NCI-H1694 (cell line): Measurements from ENCODE around the gene KLK4.
A peak's percentile ranks its signal among the peaks of the same experiment; 100 is the strongest.

Source experiments
- DNase-seq: peaks from one replicate; lab custom pipeline; 2025; lab: John Stamatoyannopoulos, UW

KLK4 gene

GRCh38 chr19:50911206-50912101 is at the start of gene KLK4:
TSS of gene KLK4 (minus strand) at chr19:50911395. CDS start at chr19:50910738, 657 bp downstream.
- no peak for DNase-seq

GRCh38 chr19:50959731-50960500 is 48.7 kb upstream of the KLK4 start:
- DNase-seq, result no peak

GRCh38 chr19:50957587-50957986 is 46.4 kb upstream of the KLK4 start:
- no peak for DNase-seq

- no peak for DNase-seq
Observed at GRCh38 chr19:50952910-50953309, 41.7 kb upstream of the KLK4 start, which contains the start of gene KLK5. TSS of gene KLK5 (minus strand) at chr19:50953038. CDS start at chr19:50952657, 381 bp downstream.

GRCh38 chr19:50949861-50950260 is 38.7 kb upstream of the KLK4 start:
- no peak for DNase-seq

- no peak for DNase-seq
Observed at GRCh38 chr19:50947123-50947522, 35.9 kb upstream of the KLK4 start.

GRCh38 chr19:50944795-50945194 is 33.6 kb upstream of the KLK4 start:
- no peak for DNase-seq

- no peak for DNase-seq
Observed at GRCh38 chr19:50943074-50943828, 32.1 kb upstream of the KLK4 start.

- DNase-seq, result no peak
Observed at GRCh38 chr19:50939596-50939995, 28.4 kb upstream of the KLK4 start.

GRCh38 chr19:50933640-50934039 is 22.4 kb upstream of the KLK4 start:
- DNase-seq, result no peak

GRCh38 chr19:50932690-50933083 is 21.5 kb upstream of the KLK4 start:
- DNase-seq, result no peak

GRCh38 chr19:50932018-50932689 is 21.0 kb upstream of the KLK4 start:
- DNase-seq, result no peak

GRCh38 chr19:50931023-50931422 is 19.8 kb upstream of the KLK4 start:
- no peak for DNase-seq

- DNase-seq, result no peak
Observed at GRCh38 chr19:50928831-50929230, 17.6 kb upstream of the KLK4 start.

- DNase-seq, result no peak
Observed at GRCh38 chr19:50926144-50926543, 14.9 kb upstream of the KLK4 start.

GRCh38 chr19:50925734-50926133 is 14.5 kb upstream of the KLK4 start:
- no peak for DNase-seq

GRCh38 chr19:50924586-50924985 is 13.4 kb upstream of the KLK4 start:
- DNase-seq, result no peak

GRCh38 chr19:50922317-50922853 is 11.2 kb upstream of the KLK4 start:
- DNase-seq, result peak; percentile 35

- no peak for DNase-seq
Observed at GRCh38 chr19:50921426-50922316, 10.5 kb upstream of the KLK4 start.

- DNase-seq, result no peak
Observed at GRCh38 chr19:50916069-50916468, 4.9 kb upstream of the KLK4 start.
